GM21786 (cell line): ENCODE results near the gene UST.
A peak's percentile ranks its signal among the peaks of the same experiment; 100 is the strongest.
"Not testable (repeated sequence)": the region's sequence is repeated elsewhere in the genome, so short reads cannot be mapped to it uniquely, and the experiment has no call there.

Source experiments
- ATAC-seq: cut with Tn5 transposase; IDR thresholded peaks from one replicate; pipeline ENCODE4 v1.9.1; 2021; ENCODE audit not compliant: unreplicated experiment

The UST gene

DNA sequence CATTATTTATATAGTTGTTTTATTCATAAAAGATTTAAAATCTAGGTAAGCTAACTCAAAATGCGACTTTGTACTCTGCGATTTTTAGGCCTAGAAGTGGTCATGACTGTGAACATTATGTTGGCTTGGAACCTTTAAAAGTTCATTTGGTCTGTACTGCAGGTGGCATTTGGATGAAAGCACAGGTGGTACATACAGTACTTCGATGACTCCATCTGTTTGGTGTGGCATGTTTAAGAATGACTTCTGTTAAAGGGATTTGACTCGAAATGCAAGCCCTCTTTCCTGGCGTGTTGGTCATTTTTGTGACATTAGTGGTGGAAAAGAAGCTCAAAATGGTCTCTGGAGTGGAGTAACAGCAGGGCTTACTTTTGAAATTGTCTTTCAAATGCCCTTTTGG lies 118.1 kb downstream of the UST start:
- ATAC-seq, result no peak

DNA sequence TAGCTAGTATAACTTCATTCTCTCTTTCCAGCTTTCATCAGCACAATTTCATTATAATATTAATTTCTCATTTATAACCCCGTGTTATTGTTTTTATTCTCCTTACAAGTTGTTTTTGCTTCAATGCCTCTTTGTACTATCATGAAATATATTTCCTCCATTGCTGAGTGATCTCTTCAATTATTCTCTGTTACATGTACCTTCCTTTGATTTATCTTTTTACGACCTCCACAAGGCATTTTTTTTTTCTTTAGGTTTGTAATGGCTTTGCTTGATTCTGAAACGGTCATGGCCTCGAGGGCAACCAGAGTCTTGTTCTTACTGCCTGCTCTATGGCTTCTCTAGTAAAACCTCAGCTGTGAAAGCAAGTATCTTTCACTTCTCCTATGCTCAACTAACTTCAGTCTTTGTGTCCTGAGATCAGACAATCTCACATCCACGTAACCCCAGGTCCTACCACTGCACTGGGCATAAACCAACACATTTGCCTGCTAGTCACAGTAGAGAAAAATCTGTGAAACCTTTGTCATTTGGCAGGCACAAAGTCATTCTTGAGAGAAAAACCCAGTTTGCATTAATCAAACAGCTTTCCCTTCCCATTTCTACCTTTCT lies 119.9 kb downstream of the UST start:
- peak; percentile 96 for ATAC-seq

- ATAC-seq, result no peak
Observed at GRCh38 chr6:148867862-148868261, 121.0 kb downstream of the UST start.

DNA sequence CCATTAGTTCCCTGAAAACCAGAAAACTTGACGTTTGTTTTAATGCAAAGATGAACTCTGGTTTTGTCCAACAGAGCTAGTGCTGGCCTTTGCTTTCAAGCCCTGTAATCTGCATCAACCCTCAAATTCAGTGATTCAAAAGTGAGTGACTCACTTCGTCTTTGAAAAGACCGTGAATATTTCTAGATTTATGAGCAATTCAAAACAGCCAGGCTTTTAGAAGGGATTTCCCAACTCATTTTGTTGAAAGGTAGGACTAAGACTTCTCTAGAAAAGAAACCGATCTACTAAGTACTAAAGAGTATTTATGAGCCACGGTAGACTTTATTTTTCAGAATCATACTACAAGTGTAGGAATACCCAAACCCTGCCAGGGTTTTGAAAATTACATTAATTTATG lies 121.5 kb downstream of the UST start:
- no peak for ATAC-seq

GRCh38 chr6:148868901-148869300 lies 122.1 kb downstream of the UST start:
- ATAC-seq, result no peak

DNA sequence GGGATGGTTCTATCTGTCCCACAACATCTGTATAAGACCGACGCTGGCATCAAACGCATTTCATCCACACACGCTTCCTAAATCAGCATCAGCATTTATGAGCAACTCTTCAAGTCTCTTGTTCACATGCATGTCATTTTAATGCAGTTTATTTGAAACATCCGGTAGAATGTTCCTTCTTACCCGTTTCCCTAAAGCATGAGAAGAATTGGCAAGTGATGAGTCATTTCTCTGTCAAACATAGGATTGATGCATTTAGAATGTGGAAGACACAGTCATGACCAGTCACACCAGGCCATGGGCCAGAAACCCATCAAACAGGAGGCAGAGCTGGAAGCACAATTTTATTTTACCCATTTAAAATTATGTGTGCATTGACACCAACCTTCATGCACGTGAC lies 122.8 kb downstream of the UST start:
- ATAC-seq, result no peak

DNA sequence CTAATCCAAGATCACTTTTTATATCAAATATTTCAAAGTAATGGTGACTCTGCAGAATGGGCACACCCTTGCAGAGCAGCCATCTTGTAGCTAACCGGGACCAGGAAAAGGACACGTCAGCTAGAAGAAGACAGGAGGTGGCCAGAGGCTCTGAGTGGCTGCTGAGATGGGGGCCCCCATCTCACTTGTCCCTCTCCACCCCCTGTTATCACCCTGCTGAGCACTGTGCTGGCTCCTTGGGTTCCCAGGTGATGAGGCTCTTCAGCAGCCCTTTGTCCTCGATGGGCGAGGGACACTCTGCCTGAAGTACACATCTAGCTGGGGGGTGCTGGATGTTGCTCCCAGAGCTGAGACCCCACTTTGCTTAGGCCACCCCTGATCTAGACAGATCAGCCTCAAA lies 126.3 kb downstream of the UST start:
- ATAC-seq, result no peak

- no peak for ATAC-seq
Observed at GRCh38 chr6:148873868-148874267, 127.0 kb downstream of the UST start.

DNA sequence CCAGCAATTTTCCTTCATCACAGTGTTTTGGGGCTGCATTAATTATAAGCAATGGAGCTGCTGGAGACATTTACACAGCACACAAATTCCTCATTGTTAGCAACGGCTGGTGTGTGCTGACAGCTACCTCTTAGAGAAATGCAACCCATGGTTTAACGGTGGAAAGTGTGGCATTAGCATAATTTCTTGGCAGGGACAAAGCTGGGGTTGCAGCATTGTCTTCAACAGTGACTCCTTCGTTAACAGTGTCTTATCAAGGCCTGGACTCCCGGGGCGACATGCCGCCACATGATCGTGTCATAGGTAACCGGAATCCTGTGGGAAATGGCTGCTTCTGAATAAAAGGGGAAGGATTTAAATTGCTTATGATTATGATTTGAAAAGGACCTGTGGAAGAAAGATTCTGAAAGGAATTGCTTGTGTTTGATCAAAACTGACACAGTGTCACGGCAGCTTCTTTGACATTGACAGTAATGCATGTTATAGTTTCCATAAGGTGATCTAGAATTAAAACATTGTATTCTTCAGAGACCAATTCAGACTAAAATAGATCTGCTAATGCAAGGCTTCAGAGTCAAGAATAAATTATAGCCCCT lies 128.0 kb downstream of the UST start:
- ATAC-seq, result no peak

GRCh38 chr6:148878683-148879082 lies 131.9 kb downstream of the UST start:
- ATAC-seq, result no peak

DNA sequence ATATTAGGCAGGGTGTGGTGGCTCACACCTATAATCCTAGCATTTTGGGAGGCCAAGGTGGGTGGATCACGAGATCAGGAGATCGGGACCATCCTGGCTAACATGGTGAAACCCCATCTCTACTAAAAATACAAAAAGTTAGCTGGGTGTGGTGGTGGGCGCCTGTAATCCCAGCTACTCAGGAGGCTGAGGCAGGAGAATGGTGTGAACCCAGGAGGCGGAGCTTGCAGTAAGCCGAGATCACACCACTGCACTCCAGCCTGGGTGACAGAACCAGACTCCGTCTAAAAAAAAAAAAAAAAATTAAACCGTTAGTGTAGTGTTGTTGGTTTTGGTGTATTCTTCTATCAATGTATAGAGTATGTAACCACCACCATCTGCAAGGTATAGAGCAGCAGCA lies 133.9 kb downstream of the UST start:
- not testable (repeated sequence) for ATAC-seq

DNA sequence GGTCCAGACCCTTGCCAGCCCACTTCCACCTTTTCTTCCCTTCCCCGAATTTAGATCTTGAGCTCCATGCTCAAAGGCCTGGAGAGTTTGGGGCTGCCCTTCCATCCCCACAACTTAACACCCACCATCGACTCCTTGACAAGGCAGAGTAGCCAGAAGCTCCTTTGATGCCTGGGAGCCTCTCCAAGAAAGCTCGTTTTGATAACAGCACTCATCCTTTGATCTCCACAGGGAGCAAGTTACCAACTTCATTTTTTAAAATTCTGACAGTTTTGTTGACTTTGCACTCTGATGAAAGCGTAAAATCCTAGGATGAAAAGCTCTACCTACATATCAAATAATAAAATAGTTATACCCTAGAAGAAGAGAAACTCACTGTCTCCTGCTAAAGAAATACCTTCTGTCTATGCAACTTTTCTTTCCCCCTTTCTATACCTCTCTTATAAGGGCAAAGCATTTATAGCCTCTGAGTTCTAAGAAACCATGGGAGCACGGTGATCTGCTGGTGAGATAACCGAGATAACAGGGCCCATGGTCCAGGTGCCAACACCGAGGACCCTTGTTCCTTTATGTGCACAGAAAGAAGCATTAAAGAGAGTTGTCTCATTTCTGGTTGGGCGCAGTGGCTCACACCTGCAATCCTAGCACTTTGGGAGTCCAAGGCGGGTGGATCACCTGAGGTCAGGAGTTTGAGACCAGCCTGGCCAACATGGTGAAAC lies 134.9 kb downstream of the UST start:
- ATAC-seq, result no peak

GRCh38 chr6:148883270-148883669 lies 136.4 kb downstream of the UST start:
- ATAC-seq, result no peak

GRCh38 chr6:148884461-148884860 lies 137.6 kb downstream of the UST start:
- no peak for ATAC-seq

GRCh38 chr6:148885136-148885865 lies 138.5 kb downstream of the UST start:
- ATAC-seq, result no peak

DNA sequence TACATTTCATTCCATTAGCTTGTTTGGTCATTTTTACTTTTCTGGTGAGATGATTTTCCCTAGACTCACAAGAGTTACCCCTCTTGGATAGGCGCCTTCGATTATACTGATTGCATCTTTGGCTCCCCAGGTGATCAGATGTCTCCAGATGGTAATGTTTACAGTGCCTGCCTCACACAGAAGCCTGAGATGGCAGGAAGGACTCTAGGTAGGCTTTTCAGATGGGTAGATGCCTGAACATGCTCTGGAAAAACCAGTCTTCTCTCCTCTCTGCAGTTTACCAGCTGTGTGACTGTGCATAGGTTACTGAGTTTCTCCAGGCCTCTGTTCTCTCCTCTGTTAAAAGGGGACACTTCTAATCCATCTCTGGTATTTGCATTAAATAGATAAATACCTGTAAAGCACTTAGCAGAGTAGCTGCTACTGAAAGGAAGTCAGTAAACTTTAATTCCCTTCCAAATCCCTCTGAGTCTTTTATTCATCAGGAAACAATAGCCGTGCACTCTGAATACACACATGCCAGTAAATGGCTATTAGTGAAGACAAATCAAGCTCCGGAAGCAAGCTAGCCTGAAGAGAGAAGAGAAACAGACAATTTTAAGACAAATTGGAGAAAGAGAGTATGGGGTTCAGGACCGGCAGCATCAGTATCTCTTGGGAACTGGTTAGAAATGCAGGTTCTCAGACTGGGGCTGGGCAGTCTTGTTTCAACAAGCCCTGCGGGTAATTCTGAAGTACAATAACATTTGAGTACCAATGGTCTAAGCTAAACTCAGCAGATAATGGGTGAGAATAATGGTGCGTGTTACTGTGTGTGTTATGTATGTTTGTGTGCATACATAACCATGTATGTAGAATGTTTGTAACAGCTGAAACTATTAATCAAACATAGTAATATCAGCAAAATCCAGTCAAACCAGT lies 139.4 kb downstream of the UST start:
- ATAC-seq, result no peak

- ATAC-seq, result no peak
Observed at GRCh38 chr6:148887181-148887580, 140.4 kb downstream of the UST start.

DNA sequence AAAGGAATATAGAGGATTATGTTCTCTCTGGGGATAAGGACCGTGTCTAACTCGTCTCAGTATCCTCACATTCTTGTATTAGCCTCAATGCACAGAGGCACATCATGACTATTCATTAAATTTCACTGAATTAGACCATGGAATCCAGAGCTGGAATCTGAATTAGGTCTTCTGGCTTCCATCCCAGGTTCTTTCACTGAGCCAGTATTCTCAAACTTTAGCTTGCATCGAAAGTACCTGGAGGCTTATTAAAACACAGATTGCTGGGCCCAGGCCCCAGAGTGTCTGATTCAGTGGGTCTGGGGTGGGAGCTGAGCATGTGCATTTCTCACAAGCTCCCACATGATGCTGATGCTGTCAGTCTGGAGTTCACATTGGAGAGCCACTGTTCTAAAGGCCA lies 142.0 kb downstream of the UST start:
- no peak for ATAC-seq

DNA sequence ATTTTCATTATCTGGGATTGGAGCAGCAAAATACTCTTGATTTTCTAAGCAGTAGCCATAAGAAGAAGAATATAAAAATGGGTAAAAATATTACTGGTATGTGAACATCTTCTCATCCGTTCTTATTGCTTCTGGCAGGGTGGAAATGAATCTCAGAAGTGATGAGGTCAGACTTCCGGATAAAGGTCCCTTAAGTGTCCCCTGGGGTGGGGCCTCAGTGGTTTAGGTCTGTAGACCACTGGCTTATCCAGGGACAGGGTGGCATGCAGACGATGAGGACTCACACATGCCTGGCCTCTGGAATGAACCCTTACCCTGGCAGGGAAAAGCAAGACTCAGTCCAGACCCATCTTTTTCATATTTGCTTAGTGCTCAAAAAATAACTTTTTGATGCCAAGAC lies 143.3 kb downstream of the UST start:
- ATAC-seq, result no peak

- no peak for ATAC-seq
Observed at GRCh38 chr6:148890652-148891404, 144.0 kb downstream of the UST start.
